Progenitor cell of endocrine pancreas (in vitro differentiated cells): Measurements from ENCODE around the gene ATPAF2. TPM values are rescaled to one million over a fixed set of nuclear protein-coding genes. Genes with fewer than 3 reads are reported as not detected.

Experiments
- DNase-seq: peaks from one replicate; pipeline ENCODE4 v3.0.0; 2021; ENCODE audit warnings: low spot score; ENCODE audit not compliant: unreplicated experiment
- H3K27ac Mint-ChIP-seq: 2 replicates; pipeline ENCODE4 v1.8.0; 2021; ENCODE audit warnings: mild to moderate bottlenecking, moderate library complexity, mixed read lengths
- H3K27me3 Mint-ChIP-seq: 2 replicates; pipeline ENCODE4 v1.8.0; 2021; ENCODE audit warnings: mixed read lengths
- H3K36me3 Mint-ChIP-seq: 2 replicates; pipeline ENCODE4 v1.8.0; 2022; ENCODE audit warnings: mixed read lengths; ENCODE audit not compliant: insufficient read depth
- H3K4me1 Mint-ChIP-seq: 2 replicates; pipeline ENCODE4 v1.8.0; 2021; ENCODE audit warnings: low read depth, mixed read lengths
- H3K4me3 Mint-ChIP-seq: 2 replicates; pipeline ENCODE4 v1.8.0; 2021; ENCODE audit warnings: low read depth, mild to moderate bottlenecking, moderate library complexity, mixed read lengths
- H3K9me3 Mint-ChIP-seq: 2 replicates; pipeline ENCODE4 v1.8.0; 2021; ENCODE audit warnings: low read depth, mixed read lengths
- total RNA-seq: library from RNA; stranded (reverse); gene quantifications from 2 replicates; pipeline ENCODE4 v1.2.1, GENCODE V29; 2021
- TF ChIP-seq, protein P1 (sequence below): fragments of 200-600 bp; sonication (generic); IDR thresholded peaks from one replicate; pipeline ENCODE4 v1.5.0; 2021; ENCODE audit warnings: antibody characterized with exemption, mild to moderate bottlenecking; ENCODE audit not compliant: unreplicated experiment

ATPAF2 gene
- total RNA-seq, 1 donor from 2014 or later, result 31.5 TPM

DNA sequence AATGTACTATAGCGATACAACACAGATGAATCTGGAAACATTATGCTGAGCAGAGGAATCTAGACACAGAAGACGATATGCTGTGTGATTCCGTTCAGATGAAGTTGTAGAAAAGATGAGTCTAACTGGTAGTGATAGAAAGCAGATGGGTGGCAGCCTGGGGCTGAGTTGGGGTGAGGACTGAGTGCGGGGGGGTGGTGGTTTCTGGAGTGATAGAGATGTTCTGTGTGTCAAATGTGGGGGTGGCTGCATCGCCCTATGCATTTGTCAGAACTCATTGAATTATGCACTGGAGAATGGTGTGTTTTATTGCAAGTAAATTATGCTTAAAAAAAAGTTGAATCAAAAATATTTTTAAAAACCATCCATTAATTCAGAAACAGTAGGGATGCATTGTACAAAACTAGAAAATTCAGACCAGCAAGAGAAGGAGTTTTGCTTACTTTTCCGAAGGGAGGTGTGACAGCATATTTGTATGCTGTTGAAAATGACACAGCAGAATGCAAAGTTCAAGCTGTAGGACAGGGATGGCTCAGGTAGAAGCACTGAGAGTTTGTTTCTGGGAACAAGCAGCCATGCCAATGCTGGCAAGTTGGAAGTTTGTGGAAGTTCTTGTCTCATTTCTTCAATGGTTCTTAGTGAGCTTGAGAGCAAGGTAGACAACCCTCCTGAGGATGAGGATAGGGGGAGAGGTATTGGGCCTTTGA lies 35.8 kb upstream of the ATPAF2 start:
- Mint-ChIP-seq H3K27ac (no peak overlapping the region), H3K27me3 (peaks cover 8% of the 10 kb centered on the region), H3K4me1 (peaks cover 2% of the 10 kb centered on the region), H3K4me3 (no peak overlapping the region), H3K9me3 (no peaks in the 10 kb centered on the region), H3K36me3 (no peaks in the 10 kb centered on the region)
- DNase-seq, result no peak
- TF ChIP-seq, protein P1, sequence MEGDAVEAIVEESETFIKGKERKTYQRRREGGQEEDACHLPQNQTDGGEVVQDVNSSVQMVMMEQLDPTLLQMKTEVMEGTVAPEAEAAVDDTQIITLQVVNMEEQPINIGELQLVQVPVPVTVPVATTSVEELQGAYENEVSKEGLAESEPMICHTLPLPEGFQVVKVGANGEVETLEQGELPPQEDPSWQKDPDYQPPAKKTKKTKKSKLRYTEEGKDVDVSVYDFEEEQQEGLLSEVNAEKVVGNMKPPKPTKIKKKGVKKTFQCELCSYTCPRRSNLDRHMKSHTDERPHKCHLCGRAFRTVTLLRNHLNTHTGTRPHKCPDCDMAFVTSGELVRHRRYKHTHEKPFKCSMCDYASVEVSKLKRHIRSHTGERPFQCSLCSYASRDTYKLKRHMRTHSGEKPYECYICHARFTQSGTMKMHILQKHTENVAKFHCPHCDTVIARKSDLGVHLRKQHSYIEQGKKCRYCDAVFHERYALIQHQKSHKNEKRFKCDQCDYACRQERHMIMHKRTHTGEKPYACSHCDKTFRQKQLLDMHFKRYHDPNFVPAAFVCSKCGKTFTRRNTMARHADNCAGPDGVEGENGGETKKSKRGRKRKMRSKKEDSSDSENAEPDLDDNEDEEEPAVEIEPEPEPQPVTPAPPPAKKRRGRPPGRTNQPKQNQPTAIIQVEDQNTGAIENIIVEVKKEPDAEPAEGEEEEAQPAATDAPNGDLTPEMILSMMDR, result no peak

- Mint-ChIP-seq H3K27ac (no peak overlapping the region), H3K36me3 (no peaks in the 10 kb centered on the region), H3K27me3 (peaks cover 6% of the 10 kb centered on the region), H3K9me3 (no peaks in the 10 kb centered on the region), H3K4me3 (no peak overlapping the region), H3K4me1 (peaks cover 2% of the 10 kb centered on the region)
- TF ChIP-seq, protein P1, result no peak
- no peak for DNase-seq
Observed at GRCh38 chr17:18071751-18072150, 32.8 kb upstream of the ATPAF2 start.

DNA sequence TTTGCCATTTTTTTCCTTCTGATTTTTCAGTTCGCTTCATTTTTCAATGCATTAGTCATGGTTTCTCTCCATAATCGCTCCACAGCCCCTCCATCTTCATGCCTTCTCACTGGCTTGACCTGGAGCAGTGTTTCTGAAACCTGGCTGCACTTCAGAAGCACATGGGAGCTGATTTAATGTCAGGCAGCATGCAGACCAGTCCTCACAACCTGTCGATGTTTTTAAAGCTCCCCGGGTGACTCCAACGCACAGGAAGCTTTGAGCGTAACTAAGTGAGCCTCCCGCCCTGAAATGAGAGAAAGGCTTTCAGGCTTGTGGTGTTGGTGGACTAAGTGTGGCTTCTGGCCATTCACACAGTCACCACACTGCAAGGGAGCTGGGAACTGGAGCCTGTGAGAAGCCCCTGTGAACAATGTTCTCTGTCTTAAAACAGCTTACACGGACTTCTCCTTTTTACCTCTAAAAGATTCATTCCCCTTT lies 31.9 kb upstream of the ATPAF2 start:
- no peak for DNase-seq
- peaks cover 6% of the 10 kb centered on the region for H3K27me3 Mint-ChIP-seq
- no peak overlapping the region for H3K27ac Mint-ChIP-seq

DNA sequence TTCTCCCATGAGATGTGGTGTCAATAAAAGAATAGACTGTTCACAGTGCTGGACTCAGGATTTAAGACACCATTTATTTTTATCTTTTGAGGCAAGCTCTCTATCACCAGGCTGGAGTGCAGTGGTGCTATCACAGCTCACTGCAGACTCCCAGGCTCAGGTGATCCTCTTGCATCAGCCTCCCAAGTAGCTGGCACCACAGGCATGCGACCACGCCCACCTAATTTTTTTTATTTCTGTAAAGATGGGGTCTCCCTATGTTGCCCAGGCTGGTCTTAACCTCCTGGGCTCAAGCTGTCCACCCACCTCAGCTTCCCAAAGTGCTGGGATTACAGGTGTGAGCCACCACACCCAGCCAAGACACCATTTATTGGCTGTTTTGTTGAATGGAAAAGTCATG lies 30.1 kb upstream of the ATPAF2 start:
- Mint-ChIP-seq H3K27ac (no peak overlapping the region), H3K4me3 (no peak overlapping the region), H3K27me3 (peaks cover 3% of the 10 kb centered on the region), H3K9me3 (no peaks in the 10 kb centered on the region), H3K36me3 (peaks cover 6% of the 10 kb centered on the region), H3K4me1 (peaks cover 2% of the 10 kb centered on the region)
- TF ChIP-seq, protein P1, result no peak
- DNase-seq, result no peak

More for the DNA sequence above, 31.9 kb upstream of the ATPAF2 start:
- no peaks in the 10 kb centered on the region for H3K36me3 Mint-ChIP-seq
- TF ChIP-seq, protein P1, result no peak
- no peak overlapping the region for H3K4me3 Mint-ChIP-seq
- H3K4me1 Mint-ChIP-seq, result peaks cover 2% of the 10 kb centered on the region
- no peaks in the 10 kb centered on the region for H3K9me3 Mint-ChIP-seq

DNA sequence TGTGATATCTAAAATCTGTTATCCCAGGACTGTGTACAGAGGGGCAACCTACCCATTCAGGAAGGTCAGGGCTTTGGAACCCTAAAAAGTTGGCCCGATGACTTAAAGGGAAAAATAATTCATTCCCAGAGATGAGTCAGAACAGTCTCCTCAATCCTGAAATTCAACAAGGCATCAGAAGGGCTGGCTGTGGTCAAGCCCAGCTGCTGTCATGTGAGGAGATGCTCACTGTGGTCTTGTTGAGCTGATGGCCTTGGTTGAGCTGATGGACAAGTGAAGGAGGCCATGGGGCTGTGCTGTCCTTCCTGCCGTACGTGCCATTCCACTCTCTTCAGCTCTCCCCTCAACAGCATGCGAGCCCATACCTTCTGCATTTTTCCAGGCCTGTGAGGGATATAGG lies 27.9 kb upstream of the ATPAF2 start:
- H3K9me3 Mint-ChIP-seq, result no peaks in the 10 kb centered on the region
- H3K27me3 Mint-ChIP-seq, result peaks cover 3% of the 10 kb centered on the region
- H3K36me3 Mint-ChIP-seq, result peaks cover 11% of the 10 kb centered on the region
- no peak overlapping the region for H3K27ac Mint-ChIP-seq
- H3K4me1 Mint-ChIP-seq, result peaks cover 2% of the 10 kb centered on the region
- TF ChIP-seq, protein P1, result no peak
- no peak overlapping the region for H3K4me3 Mint-ChIP-seq
- DNase-seq, result no peak
